Stimulated activated CD4-positive, alpha-beta T cell treated with anti-CD3 and anti-CD28 coated beads, Interleukin-15, amount 100 ng/mL, for 48 hours (primary cell): Measurements from ENCODE around the gene LRFN5.

Experiments
- DNase-seq, 2 donors: peaks; one replicate each; pipeline ENCODE4 v3.0.0-alpha.2; 2020; ENCODE audit warnings: low read depth in 2 of 2

The LRFN5 gene

GRCh38 chr14:41773536-41774279 lies 167.0 kb downstream of the LRFN5 start:
- DNase-seq: no peak

- DNase-seq: no peak
Measured at GRCh38 chr14:41782511-41782910, 175.8 kb downstream of the LRFN5 start.

GRCh38 chr14:41783403-41783802 lies 176.7 kb downstream of the LRFN5 start:
- no peak for DNase-seq

- no peak for DNase-seq
Measured at GRCh38 chr14:41785696-41786095, 179.0 kb downstream of the LRFN5 start.

- no peak for DNase-seq
Measured at GRCh38 chr14:41799817-41800216, 193.1 kb downstream of the LRFN5 start.

- DNase-seq: no peak
Measured at GRCh38 chr14:41805633-41806032, 199.0 kb downstream of the LRFN5 start.

- no peak for DNase-seq
Measured at GRCh38 chr14:41806366-41806975, 199.8 kb downstream of the LRFN5 start.

- no peak for DNase-seq
Measured at GRCh38 chr14:41810362-41810761, 203.7 kb downstream of the LRFN5 start.

- no peak for DNase-seq
Measured at GRCh38 chr14:41817626-41818025, 210.9 kb downstream of the LRFN5 start.

- DNase-seq: no peak
Measured at GRCh38 chr14:41824441-41824840, 217.8 kb downstream of the LRFN5 start.

- DNase-seq: no peak
Measured at GRCh38 chr14:41825622-41826021, 218.9 kb downstream of the LRFN5 start.

- no peak for DNase-seq
Measured at GRCh38 chr14:41830714-41831406, 224.2 kb downstream of the LRFN5 start.

GRCh38 chr14:41839661-41840060 lies 233.0 kb downstream of the LRFN5 start:
- no peak for DNase-seq

- DNase-seq: no peak
Measured at GRCh38 chr14:41859336-41859735, 252.7 kb downstream of the LRFN5 start.

GRCh38 chr14:41860586-41860985 lies 253.9 kb downstream of the LRFN5 start:
- no peak for DNase-seq

GRCh38 chr14:41865894-41866293 lies 259.2 kb downstream of the LRFN5 start:
- no peak for DNase-seq

- no peak for DNase-seq
Measured at GRCh38 chr14:41868396-41868795, 261.7 kb downstream of the LRFN5 start.

GRCh38 chr14:41872931-41873685 lies 266.4 kb downstream of the LRFN5 start:
- DNase-seq: no peak

- no peak for DNase-seq
Measured at GRCh38 chr14:41873686-41874317, 267.1 kb downstream of the LRFN5 start.

- DNase-seq: no peak
Measured at GRCh38 chr14:41875116-41875515, 268.4 kb downstream of the LRFN5 start.

GRCh38 chr14:41878321-41878720 lies 271.6 kb downstream of the LRFN5 start:
- no peak for DNase-seq

- no peak for DNase-seq
Measured at GRCh38 chr14:41891624-41892023, 284.9 kb downstream of the LRFN5 start.
